Measurements from ENCODE around the gene OR51B2.

DNA sequence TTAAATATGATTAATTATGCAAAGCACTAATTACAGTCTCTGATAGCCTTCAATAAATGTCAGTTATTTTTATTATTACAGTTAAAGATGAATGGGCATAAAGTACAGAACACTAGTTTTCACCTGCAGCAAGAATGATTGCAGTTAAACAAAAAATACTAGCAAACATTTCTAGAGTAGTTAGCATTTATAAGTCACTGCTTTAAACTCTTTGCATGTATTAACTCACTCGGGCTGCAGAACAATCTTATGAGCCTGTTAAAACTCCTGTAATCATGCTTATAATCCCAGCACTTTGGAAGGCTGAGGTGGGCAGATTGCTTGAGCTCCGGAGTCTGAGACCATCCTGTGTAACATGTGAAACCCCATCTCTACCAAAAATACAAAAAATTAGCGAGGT is 37.2 kb downstream of the OR51B2 start:
- TF ChIP-seq, protein P1, sequence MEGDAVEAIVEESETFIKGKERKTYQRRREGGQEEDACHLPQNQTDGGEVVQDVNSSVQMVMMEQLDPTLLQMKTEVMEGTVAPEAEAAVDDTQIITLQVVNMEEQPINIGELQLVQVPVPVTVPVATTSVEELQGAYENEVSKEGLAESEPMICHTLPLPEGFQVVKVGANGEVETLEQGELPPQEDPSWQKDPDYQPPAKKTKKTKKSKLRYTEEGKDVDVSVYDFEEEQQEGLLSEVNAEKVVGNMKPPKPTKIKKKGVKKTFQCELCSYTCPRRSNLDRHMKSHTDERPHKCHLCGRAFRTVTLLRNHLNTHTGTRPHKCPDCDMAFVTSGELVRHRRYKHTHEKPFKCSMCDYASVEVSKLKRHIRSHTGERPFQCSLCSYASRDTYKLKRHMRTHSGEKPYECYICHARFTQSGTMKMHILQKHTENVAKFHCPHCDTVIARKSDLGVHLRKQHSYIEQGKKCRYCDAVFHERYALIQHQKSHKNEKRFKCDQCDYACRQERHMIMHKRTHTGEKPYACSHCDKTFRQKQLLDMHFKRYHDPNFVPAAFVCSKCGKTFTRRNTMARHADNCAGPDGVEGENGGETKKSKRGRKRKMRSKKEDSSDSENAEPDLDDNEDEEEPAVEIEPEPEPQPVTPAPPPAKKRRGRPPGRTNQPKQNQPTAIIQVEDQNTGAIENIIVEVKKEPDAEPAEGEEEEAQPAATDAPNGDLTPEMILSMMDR (conservative IDR thresholded peaks at IDR 0.05; ENCODE audit: low read length), result no peak
- no peak for TF ChIP-seq EZH2phosphoT487 (IDR thresholded peaks at IDR 0.05; ENCODE audit: borderline replicate concordance, low read depth, low read length)

All from OCI-LY7 (cell line).